AG04449 (cell line): ENCODE results near the gene NTRK3.

Source experiments
- CTCF ChIA-PET: fragments of 350-600 bp; formaldehyde crosslinking; extraction: SDS; loops from one replicate; lab custom pipeline; 2021; ENCODE audit warnings: antibody characterized with exemption; lab: Yijun Ruan, JAX
- POLR2A ChIA-PET: fragments of 400-600, 350-600 bp; formaldehyde crosslinking; extraction: SDS; loops from one replicate; lab custom pipeline; 2020; ENCODE audit warnings: antibody characterized with exemption, inconsistent platforms; lab: Yijun Ruan, JAX
- DNase-seq: peaks from one replicate; pipeline ENCODE4 v3.0.0-alpha.2; 2010; ENCODE audit warnings: low read depth, low spot score
- H3K4me3 ChIP-seq: 2 replicates; pipeline ENCODE4 v1.5.1; 2011; ENCODE audit warnings: low read depth, mild to moderate bottlenecking, control low read depth, low read length
- CTCF ChIP-seq: IDR thresholded peaks from one replicate; pipeline ENCODE4 v1.5.1; 2011; ENCODE audit warnings: mild to moderate bottlenecking, moderate library complexity, low read length, control low read depth, inconsistent platforms; ENCODE audit not compliant: insufficient read depth; ENCODE audit errors: missing control alignments

NTRK3 gene

GRCh38 chr15:88002706-88003105 is 253.8 kb downstream of the NTRK3 start:
- no peak for TF ChIP-seq CTCF
- ChIA-PET POLR2A (no interaction called here), CTCF (no interaction called here)
- no peak for DNase-seq
- no peak overlapping the region for H3K4me3 ChIP-seq

- no peak overlapping the region for H3K4me3 ChIP-seq
- DNase-seq: no peak
- TF ChIP-seq CTCF: no peak
- POLR2A ChIA-PET: no interaction called here
- CTCF ChIA-PET: no interaction called here
Observed at GRCh38 chr15:87998630-87999029, 257.9 kb downstream of the NTRK3 start.

- H3K4me3 ChIP-seq: no peak overlapping the region
- CTCF ChIA-PET: no interaction called here
- TF ChIP-seq CTCF: no peak
- POLR2A ChIA-PET: no interaction called here
- DNase-seq: no peak
Observed at GRCh38 chr15:87986776-87987175, 269.8 kb downstream of the NTRK3 start.

GRCh38 chr15:87985451-87985850 is 271.1 kb downstream of the NTRK3 start:
- TF ChIP-seq CTCF: no peak
- H3K4me3 ChIP-seq: no peak overlapping the region
- ChIA-PET POLR2A (no interaction called here), CTCF (no interaction called here)
- DNase-seq: no peak

GRCh38 chr15:87981969-87982368 is 274.6 kb downstream of the NTRK3 start:
- no peak overlapping the region for H3K4me3 ChIP-seq
- no peak for DNase-seq
- CTCF ChIA-PET: no interaction called here
- no peak for TF ChIP-seq CTCF
- POLR2A ChIA-PET: no interaction called here

GRCh38 chr15:87977907-87978306 is 278.6 kb downstream of the NTRK3 start:
- TF ChIP-seq CTCF: no peak

More at GRCh38 chr15:87977907-87978306, 278.6 kb downstream of the NTRK3 start:
- H3K4me3 ChIP-seq: no peak overlapping the region
- CTCF ChIA-PET: no interaction called here
- DNase-seq: no peak
- POLR2A ChIA-PET: no interaction called here
